ENCODE data around the gene UCP1.

The UCP1 gene

GRCh38 chr4:140568507-140569306, at the start of gene UCP1:
TSS of gene UCP1 (minus strand) at chr4:140568961. CDS start at chr4:140568729, 232 bp downstream.
- DNase-seq (ENCODE audit: low read depth in 2 of 2): no peak

- DNase-seq (ENCODE audit: low read depth in 2 of 2): no peak
These were observed 48.9 kb upstream of the UCP1 start for GRCh38 chr4:140617499-140618248.

DNA sequence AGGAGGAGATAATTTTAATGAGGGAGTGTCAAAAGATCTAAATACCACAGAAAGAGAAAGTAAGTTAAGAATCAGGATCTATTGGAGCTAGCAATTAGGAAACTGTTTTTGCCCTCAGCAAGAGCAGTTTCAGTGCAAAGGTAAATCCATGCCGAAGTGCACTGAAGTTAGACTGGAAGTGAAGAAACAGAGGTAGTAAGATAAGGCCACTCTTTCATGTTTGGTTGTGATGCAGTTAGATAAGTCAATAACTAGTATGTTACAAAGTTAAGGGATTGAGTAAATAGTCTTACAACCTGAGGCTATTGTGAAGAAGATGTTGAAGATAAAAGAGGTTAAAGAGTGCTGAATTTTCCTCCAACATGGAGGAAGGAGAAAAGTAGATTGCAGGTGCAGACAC, 46.7 kb upstream of the UCP1 start:
- no peak for DNase-seq (ENCODE audit: low read depth in 2 of 2)

GRCh38 chr4:140612357-140612756, 43.6 kb upstream of the UCP1 start:
- DNase-seq (ENCODE audit: low read depth in 2 of 2): no peak

GRCh38 chr4:140611854-140612253, 43.1 kb upstream of the UCP1 start:
- no peak for DNase-seq (ENCODE audit: low read depth in 2 of 2)

GRCh38 chr4:140609548-140610425, 41.0 kb upstream of the UCP1 start:
- no peak for DNase-seq (ENCODE audit: low read depth in 2 of 2)

GRCh38 chr4:140607852-140608251, 39.1 kb upstream of the UCP1 start:
- no peak for DNase-seq (ENCODE audit: low read depth in 2 of 2)

GRCh38 chr4:140604544-140604943, 35.8 kb upstream of the UCP1 start:
- no peak for DNase-seq (ENCODE audit: low read depth in 2 of 2)

DNA sequence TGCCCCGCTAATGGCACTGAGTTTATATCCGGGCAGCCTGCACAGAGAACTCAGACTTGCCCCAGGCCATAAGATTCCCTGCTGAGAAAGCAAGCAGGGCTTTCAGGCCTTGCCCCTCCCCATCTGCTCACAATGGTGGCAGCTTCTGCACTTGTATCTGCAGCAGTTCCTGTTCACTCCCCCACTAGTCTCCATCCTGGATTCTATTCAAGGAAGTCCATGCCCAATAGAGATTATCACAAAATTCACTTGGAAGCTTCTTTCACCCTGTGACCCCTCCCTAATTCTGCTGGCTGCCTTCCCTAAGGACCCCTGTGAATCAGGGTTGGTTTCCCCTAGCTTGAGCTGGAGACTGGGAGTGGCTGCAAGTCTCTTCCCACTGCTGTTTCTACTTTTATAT, 34.5 kb upstream of the UCP1 start:
- no peak for DNase-seq (ENCODE audit: low read depth in 2 of 2)

GRCh38 chr4:140602714-140603113, 34.0 kb upstream of the UCP1 start:
- DNase-seq (ENCODE audit: low read depth in 2 of 2): no peak

DNA sequence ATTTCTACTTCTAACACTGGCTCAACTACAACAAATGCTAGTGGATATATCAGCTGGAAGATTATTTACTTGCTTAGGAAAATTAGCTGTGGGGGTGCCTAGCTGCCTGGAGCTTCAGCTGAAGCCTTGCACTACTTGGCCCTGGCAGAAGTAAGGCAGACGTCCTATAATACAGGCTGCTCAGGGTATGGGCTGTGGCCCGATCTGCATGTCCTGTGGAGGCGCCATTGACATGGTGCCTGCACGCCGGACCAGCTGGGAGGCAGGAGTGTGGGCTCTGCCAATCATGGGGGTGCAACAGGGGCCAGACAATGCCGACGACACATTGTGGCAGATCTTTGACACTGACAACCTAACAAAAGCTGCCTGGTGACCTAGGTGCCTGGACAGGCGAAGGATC, 31.6 kb upstream of the UCP1 start:
- no peak for DNase-seq (ENCODE audit: low read depth in 2 of 2)

GRCh38 chr4:140595065-140595464, 26.3 kb upstream of the UCP1 start:
- no peak for DNase-seq (ENCODE audit: low read depth in 2 of 2)

- no peak for DNase-seq (ENCODE audit: low read depth in 2 of 2)
These were observed 15.7 kb upstream of the UCP1 start for GRCh38 chr4:140584439-140584838.

DNA sequence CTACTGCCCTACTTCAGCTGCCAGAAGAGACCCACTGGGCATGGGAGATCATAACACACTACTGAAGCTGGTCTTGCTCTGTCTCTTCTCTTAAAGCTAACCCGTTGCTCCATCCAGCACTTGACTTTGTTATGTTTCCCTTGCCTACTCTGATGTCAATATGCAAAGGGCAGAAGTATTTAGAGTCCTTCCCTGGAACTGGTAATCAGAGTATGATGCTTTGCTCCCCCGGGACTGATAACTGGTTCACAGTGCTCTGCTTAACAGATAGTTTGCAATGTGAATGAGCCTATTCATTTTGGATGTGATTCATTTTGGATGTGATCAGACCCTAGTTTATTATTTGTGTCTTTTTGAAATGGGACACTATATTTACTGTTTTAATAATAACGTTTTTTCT, 12.3 kb upstream of the UCP1 start:
- no peak for DNase-seq (ENCODE audit: low read depth in 2 of 2)

DNA sequence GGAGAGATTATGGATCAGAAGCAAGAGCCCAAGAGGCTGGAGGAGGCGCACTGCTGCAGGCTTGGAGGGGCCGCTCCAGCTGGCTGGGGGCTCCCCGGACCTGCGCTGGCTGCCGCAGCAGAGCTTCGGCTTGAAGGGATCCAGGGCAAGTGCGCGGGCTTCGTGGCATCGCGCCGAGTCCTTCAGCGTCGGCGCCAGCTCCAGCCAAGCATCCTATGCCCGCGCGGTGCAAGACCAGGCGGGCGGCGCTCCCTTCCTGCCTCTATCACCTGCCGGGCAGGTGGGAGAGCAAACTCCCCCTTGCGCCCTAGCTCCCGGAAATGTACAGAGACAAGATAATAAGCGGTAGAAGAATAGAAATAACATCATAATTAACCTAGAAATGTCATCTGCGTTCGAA, 10.5 kb upstream of the UCP1 start:
- DNase-seq (ENCODE audit: low read depth in 2 of 2): no peak

DNA sequence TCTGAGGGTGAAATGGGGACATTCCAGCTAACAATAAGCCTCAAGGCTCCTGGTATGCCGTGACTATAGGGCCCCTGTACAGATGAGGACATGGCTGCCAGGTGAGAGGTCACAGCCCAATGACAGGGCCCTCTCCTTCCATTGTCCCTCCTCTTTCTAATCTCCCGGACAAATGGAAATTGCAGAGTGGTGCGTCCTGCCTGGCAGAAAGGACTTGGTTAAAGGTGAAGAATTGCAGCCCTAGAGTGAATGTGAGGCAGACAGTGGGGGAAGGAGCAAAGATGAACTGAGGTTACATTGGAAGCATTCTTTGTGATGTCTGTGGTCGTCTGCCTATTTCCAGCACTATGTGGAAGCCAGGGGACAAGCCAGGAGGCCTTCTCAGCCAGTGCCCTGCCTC, 6.7 kb upstream of the UCP1 start:
- DNase-seq (ENCODE audit: low read depth in 2 of 2): no peak

GRCh38 chr4:140571620-140572019, 2.9 kb upstream of the UCP1 start:
- no peak for DNase-seq (ENCODE audit: low read depth in 2 of 2)

GRCh38 chr4:140569307-140569638, 512 bp upstream of the UCP1 start:
- no peak for DNase-seq (ENCODE audit: low read depth in 2 of 2)

DNA sequence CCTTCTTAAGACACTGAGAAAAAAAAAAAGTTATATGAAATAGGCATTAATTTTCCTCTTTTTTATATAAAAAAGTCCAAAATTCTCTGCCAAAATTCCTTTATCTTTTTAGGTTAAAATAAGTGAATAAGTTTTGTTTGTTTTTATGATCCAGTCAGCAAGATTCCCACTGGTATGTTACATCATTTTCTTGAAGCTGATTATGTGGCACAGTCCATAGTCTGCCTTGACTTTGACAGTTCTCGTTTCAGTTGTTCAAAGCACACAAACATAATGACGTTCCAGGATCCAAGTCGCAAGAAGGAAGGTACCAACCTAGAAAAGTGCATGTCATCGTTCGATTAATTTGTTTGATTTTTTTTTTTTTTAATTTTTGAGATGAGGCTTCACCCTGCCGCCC, 9.1 kb downstream of the UCP1 start:
- DNase-seq (ENCODE audit: low read depth in 2 of 2): no peak

GRCh38 chr4:140557831-140558435, 10.8 kb downstream of the UCP1 start:
- no peak for DNase-seq (ENCODE audit: low read depth in 2 of 2)

DNA sequence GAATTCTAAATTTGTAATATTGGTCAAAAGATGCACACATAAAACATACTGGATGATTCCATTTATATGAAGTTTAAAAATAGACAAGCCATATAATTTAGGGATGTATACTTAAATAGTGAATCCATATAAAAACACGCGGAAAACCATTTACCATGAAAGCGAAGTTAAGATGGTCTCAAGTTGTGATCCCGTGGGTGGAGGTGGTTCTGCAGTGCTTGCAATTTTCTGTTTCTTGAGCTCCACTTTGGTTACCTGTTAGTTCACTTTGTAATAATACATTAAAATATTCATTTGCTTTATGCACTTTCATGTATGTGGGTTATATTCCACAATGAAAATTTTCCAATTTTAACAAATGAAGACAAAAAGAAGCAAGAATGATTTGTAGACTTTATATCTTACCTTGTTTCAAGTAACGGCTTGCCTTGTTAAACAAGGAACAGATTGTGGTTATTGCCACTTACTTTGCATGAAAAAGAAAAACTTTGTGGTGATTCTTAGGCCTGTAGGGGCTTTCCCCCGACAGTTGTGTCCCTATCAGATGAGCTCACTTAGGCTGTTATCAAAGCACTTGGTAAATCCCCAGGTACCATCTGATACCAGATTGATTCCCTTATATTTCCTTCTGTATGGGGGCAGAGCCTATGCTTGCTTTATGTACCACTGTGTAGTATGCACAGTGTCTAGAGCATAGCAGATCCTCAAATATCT, 12.2 kb downstream of the UCP1 start:
- peak in 1 of 2 donors; percentile 18 for DNase-seq (ENCODE audit: low read depth in 2 of 2)

Data from stimulated activated CD8-positive, alpha-beta memory T cell treated with anti-CD3 and anti-CD28 coated beads, Interleukin-7, amount 100 ng/mL, for 4 hours (primary cell).